COLO829 (cell line): Measurements from ENCODE around the gene ST6GALNAC5.

Source experiments
- DNase-seq: peaks from one replicate; pipeline ENCODE4 v3.0.0; 2012; ENCODE audit warnings: low spot score

The ST6GALNAC5 gene

GRCh38 chr1:77012066-77012465 is 144.8 kb downstream of the ST6GALNAC5 start:
- no peak for DNase-seq

GRCh38 chr1:77014073-77014788 is 147.0 kb downstream of the ST6GALNAC5 start:
- no peak for DNase-seq

- no peak for DNase-seq
Measured at GRCh38 chr1:77015748-77016341, 148.6 kb downstream of the ST6GALNAC5 start.

- no peak for DNase-seq
Measured at GRCh38 chr1:77016386-77016985, 149.2 kb downstream of the ST6GALNAC5 start.

GRCh38 chr1:77018311-77018710 is 151.0 kb downstream of the ST6GALNAC5 start:
- DNase-seq, result no peak

GRCh38 chr1:77018761-77019160 is 151.5 kb downstream of the ST6GALNAC5 start:
- DNase-seq, result no peak

- no peak for DNase-seq
Measured at GRCh38 chr1:77021732-77022131, 154.5 kb downstream of the ST6GALNAC5 start.

- no peak for DNase-seq
Measured at GRCh38 chr1:77024500-77024899, 157.2 kb downstream of the ST6GALNAC5 start.

GRCh38 chr1:77025599-77025998 is 158.3 kb downstream of the ST6GALNAC5 start:
- DNase-seq, result no peak

GRCh38 chr1:77026135-77026534 is 158.9 kb downstream of the ST6GALNAC5 start:
- DNase-seq, result no peak

- no peak for DNase-seq
Measured at GRCh38 chr1:77026640-77027039, 159.4 kb downstream of the ST6GALNAC5 start.

- DNase-seq, result no peak
Measured at GRCh38 chr1:77027847-77028246, 160.6 kb downstream of the ST6GALNAC5 start.

GRCh38 chr1:77030401-77031105 is 163.3 kb downstream of the ST6GALNAC5 start:
- DNase-seq, result no peak

GRCh38 chr1:77031106-77031662 is 163.9 kb downstream of the ST6GALNAC5 start:
- DNase-seq, result no peak

GRCh38 chr1:77036560-77036959 is 169.3 kb downstream of the ST6GALNAC5 start:
- no peak for DNase-seq

GRCh38 chr1:77037038-77037437 is 169.8 kb downstream of the ST6GALNAC5 start:
- DNase-seq, result no peak

- no peak for DNase-seq
Measured at GRCh38 chr1:77038000-77038399, 170.7 kb downstream of the ST6GALNAC5 start.

- DNase-seq, result no peak
Measured at GRCh38 chr1:77039111-77039510, 171.8 kb downstream of the ST6GALNAC5 start.

GRCh38 chr1:77039739-77040138 is 172.5 kb downstream of the ST6GALNAC5 start:
- no peak for DNase-seq

GRCh38 chr1:77040826-77041225 is 173.5 kb downstream of the ST6GALNAC5 start:
- DNase-seq, result no peak

GRCh38 chr1:77044133-77044849 is 177.0 kb downstream of the ST6GALNAC5 start:
- no peak for DNase-seq

- DNase-seq, result no peak
Measured at GRCh38 chr1:77047575-77047974, 180.3 kb downstream of the ST6GALNAC5 start.
